ENCODE measurements around the gene DENND5A.

The DENND5A gene

DNA sequence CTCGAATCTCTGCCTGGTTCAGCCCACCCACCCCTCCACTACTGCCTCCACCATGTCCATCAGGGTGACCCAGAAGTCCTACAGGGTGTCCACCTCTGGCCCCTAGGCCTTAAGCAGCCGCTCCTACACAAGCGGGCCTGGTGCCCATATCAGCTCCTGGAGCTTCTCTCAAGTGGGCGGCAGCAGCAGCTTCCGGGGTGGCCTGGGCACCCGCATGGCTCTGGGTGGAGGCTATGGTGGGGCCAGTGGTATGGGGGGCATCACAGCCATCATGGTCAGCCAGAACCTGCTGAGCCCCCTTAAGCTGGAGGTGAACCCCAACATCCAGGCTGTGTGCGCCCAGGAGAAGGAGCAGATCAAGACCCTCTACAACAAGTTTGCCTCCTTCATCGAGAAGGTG is 170.7 kb downstream of the DENND5A start:
- DNase-seq = no peak

DNA sequence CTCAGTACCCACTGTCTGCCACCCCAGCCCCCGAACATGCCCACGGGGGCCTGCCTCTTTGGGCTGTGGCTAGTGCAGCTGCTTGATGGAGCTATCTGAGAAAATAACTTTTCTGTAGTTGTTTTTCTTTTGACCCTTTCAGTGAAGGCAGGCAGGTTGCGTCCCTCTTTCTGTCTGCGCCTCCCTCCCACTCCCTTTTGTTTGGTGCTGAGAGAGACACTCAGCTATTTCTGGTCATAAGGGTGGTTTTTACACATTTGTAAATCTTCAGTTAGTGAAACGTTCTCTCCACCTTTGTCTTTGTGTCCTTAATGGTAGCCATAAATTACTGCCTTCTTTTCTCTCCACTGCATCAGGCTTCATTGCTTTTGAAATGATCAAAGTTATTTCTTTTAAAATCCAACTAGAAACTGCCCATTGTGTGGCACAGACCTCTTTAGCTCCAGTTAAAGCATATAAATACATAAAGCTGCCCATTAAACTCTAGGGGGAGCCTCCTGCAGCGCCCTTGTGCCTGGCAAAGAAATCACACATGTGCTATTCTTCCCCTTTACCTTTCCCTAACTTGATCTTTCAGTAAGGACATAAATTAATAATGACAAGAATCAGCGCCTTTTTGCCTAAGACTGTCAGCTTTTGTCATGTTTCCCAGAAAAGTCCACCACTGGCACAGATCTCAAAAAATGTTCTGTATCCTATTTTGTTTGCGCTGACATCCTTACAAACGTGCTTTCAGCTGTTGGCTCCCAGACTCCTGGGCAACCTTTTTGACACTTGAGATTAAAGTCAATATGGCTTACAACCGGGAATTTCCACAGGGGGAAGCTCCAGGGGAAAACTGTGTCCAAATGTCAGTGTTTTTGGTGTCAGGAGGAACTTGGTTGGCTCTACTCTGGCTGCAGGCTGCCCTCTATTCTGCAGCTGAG is 172.0 kb downstream of the DENND5A start:
- peak; percentile 48 for DNase-seq

DNA sequence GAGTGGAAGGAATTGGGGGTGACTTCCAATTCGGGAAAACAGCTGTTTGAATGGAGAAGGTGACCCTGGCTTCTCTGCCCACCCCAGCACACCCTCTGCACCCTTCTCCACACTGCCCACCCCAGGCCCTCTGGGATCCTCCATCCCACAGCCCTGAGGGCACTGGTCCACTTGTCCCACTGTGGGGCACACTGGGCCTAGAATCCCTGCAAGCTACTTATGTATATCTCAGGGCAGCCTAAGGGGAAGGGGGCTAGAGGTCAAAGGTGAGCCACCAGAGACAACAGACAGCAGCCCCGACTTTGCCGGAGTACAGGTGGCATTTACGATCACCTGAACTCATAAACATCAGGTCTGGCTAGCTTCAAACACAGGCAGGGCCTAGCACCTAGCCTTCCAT is 173.1 kb downstream of the DENND5A start:
- no peak for DNase-seq

DNA sequence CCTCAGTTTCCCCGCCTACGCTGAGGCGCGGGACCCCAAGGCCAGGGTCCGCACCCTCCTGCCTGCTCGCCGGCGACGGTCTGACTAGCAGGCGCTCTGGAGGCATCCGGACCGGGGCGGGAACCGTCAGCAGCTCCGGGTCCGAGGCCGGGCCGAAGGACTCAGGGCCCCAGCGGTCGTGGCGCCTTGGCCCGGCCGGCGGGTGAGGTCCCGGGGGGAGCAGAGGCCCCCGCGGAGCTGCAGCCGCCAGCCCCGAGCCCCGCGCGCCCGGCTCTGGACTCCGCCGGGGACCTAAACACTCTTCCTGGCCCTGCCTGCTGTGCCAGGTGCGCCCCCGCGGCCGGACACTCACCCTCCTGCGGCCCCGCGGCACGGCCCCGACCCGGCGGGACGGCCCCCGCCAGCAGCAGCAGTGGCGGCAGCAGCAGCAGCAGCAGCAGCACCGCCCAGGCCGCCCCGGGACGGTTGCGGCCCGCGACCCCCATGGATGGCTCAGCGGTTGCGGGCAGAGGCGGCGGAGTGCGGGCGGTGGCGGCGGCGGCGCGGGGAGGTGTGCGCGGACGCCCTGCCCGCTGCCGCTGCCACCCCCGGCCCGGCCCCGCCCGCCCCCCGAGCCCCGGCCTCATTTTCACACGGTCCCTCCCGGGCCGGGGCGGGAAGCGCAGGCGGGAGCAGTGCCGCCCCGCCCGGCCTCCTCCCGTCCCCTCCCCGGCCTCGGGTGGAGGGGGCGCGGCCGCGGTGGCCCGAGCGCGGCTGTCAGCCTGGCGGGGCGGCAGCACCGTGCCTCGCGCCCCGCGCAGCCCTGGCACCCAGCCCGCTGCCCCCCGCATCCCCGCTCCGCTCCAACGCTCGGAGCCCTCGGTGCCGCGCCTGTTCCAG is 173.9 kb downstream of the DENND5A start, which contains the start of gene SCUBE2:
SCUBE2 (minus strand) TSS at position 556 of the 879 bp plus-strand sequence; CDS start at position 485, 71 bp downstream.
- DNase-seq = peak; percentile 17

DNA sequence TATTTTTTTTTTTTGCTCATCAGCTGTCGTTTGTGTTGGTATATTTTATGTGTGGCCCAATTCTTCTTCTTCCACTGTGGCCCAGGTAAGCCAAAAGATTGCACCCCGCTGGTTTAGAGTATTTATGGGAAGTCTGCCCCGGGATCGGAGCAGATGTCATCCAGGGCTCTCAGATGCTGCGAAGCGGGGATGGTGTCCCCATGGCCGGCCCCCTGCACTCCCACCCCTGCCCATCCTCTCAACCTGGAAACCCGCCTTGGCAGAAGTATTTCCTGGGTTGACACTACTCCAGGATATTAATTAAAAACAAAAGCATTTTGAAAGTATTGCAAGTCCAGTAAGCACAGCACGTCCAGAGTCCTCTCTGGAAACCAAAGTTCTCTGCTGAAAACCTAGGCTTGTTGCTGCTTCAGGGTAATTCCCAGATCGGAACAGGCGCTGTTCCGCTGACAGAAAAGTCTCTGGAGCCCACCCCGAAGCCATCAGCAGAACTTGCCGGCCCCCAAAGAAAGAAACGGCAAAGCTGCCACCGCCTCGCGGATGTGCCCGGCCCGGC is 174.6 kb downstream of the DENND5A start:
- DNase-seq = no peak

DNA sequence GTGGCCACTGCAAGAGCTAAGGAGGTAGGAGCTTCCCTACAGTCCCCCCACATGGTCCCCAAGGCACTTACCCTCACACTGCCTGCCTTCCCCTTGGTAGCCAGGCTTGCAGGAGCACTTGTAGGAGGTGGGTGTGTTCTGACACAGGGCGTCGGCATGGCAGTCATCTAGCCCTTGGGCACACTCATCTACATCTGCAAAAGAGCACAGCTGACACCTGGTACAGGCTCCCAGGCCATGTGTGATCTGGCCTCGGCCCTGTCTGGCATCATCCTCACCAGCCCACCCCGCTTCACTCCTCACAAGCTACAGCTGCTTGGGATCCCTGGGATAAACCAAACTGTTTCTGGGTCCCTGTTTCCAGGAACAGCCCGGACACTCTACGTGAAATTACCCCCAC is 175.5 kb downstream of the DENND5A start:
- DNase-seq = no peak

DNA sequence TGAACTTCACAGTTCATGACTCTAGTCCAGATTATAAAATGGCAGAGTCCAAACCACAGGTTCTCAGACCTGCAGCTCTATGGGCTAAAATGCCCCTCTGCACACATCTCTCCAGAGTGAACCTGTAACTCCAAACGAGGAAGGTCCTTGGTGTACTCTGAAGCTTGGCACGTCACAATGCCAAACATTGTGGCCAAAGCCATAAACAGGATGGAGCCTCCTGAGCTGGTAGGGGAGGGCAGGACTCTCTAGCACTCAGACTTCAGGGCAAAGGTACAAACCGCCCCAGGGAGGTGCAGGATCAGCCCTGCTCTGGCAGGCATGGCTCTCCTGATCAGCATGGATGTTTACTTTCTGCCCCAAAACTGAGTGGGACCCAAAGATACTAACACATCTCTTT is 176.1 kb downstream of the DENND5A start:
- no peak for DNase-seq
